CD4-positive, CD25-positive, alpha-beta regulatory T cell (primary cell): Measurements from ENCODE around the gene PML. TPM values are rescaled to one million over a fixed set of nuclear protein-coding genes. Genes with fewer than 3 reads are reported as not detected.

Experiments
- ATAC-seq, 2 donors: fragments of 150-1000 bp; cut with Tn5 transposase; one replicate each; pipeline ENCODE4 v1.10.0; 2021; ENCODE audit warnings: low read depth in 2 of 2, moderate number of reproducible peaks in 2 of 2, moderate library complexity in 1 of 2
- DNase-seq, 3 donors: peaks; one replicate each; pipeline versions ENCODE4 v3.0.0 to v3.0.0-alpha.2; 2012 to 2022; ENCODE audit warnings: mixed read lengths in 1 of 3
- H3K27ac ChIP-seq: one replicate; pipeline ENCODE4 v1.7.0; 2013; ENCODE audit warnings: mild to moderate bottlenecking, low read length; ENCODE audit not compliant: insufficient read depth, poor library complexity, severe bottlenecking
- H3K27me3 ChIP-seq: one replicate; pipeline ENCODE4 v1.7.0; 2013; ENCODE audit warnings: low read length; ENCODE audit not compliant: control insufficient read depth, insufficient read depth
- H3K36me3 ChIP-seq: one replicate; pipeline ENCODE4 v1.7.0; 2013; ENCODE audit warnings: mild to moderate bottlenecking, low read length, moderate library complexity; ENCODE audit not compliant: control insufficient read depth, insufficient read depth
- H3K4me1 ChIP-seq: 2 replicates; pipeline ENCODE4 v1.7.0; 2013; ENCODE audit warnings: mild to moderate bottlenecking, low read length; ENCODE audit not compliant: insufficient read depth, control insufficient read depth, poor library complexity, severe bottlenecking
- H3K4me3 ChIP-seq: one replicate; pipeline ENCODE4 v1.7.0; 2013; ENCODE audit warnings: low read depth, mild to moderate bottlenecking, low read length, moderate library complexity
- H3K9me3 ChIP-seq, 2 experiments: 1 replicate in 1 of 2; 2 replicates in 1 of 2; pipeline ENCODE4 v1.7.0; 2013; ENCODE audit warnings: low read length in 2 of 2, mild to moderate bottlenecking in 1 of 2, moderate library complexity in 1 of 2; ENCODE audit not compliant: control insufficient read depth in 2 of 2
- H3K27ac Mint-ChIP-seq, 3 donors: one replicate each; pipeline ENCODE4 v1.8.0; 2020 to 2022; ENCODE audit warnings: mild to moderate bottlenecking in 3 of 3, mixed read lengths in 3 of 3, moderate library complexity in 2 of 3
- H3K27me3 Mint-ChIP-seq: one replicate; pipeline ENCODE4 v1.8.0; 2022; ENCODE audit warnings: mild to moderate bottlenecking, mixed read lengths
- H3K36me3 Mint-ChIP-seq: one replicate; pipeline ENCODE4 v1.8.0; 2020; ENCODE audit warnings: mixed read lengths
- H3K4me1 Mint-ChIP-seq, 4 donors: one replicate each; pipeline ENCODE4 v1.8.0; 2020 to 2022; ENCODE audit warnings: mixed read lengths in 4 of 4, mild to moderate bottlenecking in 1 of 4
- H3K4me3 Mint-ChIP-seq, 4 donors: one replicate each; pipeline ENCODE4 v1.8.0; 2020 to 2022; ENCODE audit warnings: mild to moderate bottlenecking in 4 of 4, mixed read lengths in 4 of 4, moderate library complexity in 3 of 4
- H3K9me3 Mint-ChIP-seq, 7 donors: one replicate each; pipeline ENCODE4 v1.8.0; 2020 to 2022; ENCODE audit warnings: mixed read lengths in 7 of 7, mild to moderate bottlenecking in 3 of 7, moderate library complexity in 2 of 7
- polyA plus RNA-seq, 4 donors: library from polyadenylated mRNA; unstranded; fragments of 300-500 nt; fragmentation: Illumina TruSeq; gene quantifications; one replicate each; pipeline ENCODE4 v1.2.3, GENCODE V29; 2021
- total RNA-seq: library from RNA; stranded (reverse); gene quantifications from one replicate; pipeline ENCODE4 v1.2.3, GENCODE V29; 2022

Gene PML
- total and polyA plus RNA-seq, 5 donors from 2014 or later: 13.7 to 57.6 (median 23.2) TPM

- Mint-ChIP-seq H3K4me1 (peaks cover 0 to 40% (median 28%) of the 10 kb centered on the region in 4 donors), H3K27ac (peak overlapping the region in 1 of 3 donors; percentile 69), H3K36me3 (no peaks in the 10 kb centered on the region), H3K27me3 (no peaks in the 10 kb centered on the region), H3K9me3 (no peaks in the 10 kb centered on the region), H3K4me3 (no peak overlapping the region)
- ATAC-seq (no peak), DNase-seq (no peak)
- Histone ChIP-seq H3K27ac (no peak overlapping the region), H3K9me3 (no peaks in the 10 kb centered on the region), H3K27me3 (no peaks in the 10 kb centered on the region), H3K36me3 (no peaks in the 10 kb centered on the region), H3K4me1 (peaks cover 29% of the 10 kb centered on the region), H3K4me3 (no peak overlapping the region)
These were observed 39.2 kb upstream of the PML start for GRCh38 chr15:73955326-73955725.

- no peaks in the 10 kb centered on the region for H3K9me3 Mint-ChIP-seq
- no peaks in the 10 kb centered on the region for H3K36me3 Mint-ChIP-seq
- H3K27ac Mint-ChIP-seq: peak overlapping the region in 1 of 3 donors; percentile 78
- Histone ChIP-seq H3K9me3 (no peaks in the 10 kb centered on the region), H3K27ac (no peak overlapping the region), H3K4me3 (no peak overlapping the region), H3K4me1 (peaks cover 26% of the 10 kb centered on the region), H3K36me3 (no peaks in the 10 kb centered on the region), H3K27me3 (no peaks in the 10 kb centered on the region)
- no peak overlapping the region for H3K4me3 Mint-ChIP-seq
- H3K27me3 Mint-ChIP-seq: no peaks in the 10 kb centered on the region
- no peak for ATAC-seq
- peaks cover 0 to 38% (median 24%) of the 10 kb centered on the region in 4 donors for H3K4me1 Mint-ChIP-seq
- DNase-seq: no peak
These were observed 38.4 kb upstream of the PML start for GRCh38 chr15:73955861-73956742.

GRCh38 chr15:73956743-73957135 is 37.8 kb upstream of the PML start:
- Mint-ChIP-seq H3K4me3 (no peak overlapping the region), H3K27ac (peak overlapping the region in 1 of 3 donors; percentile 78), H3K4me1 (peaks cover 0 to 34% (median 21%) of the 10 kb centered on the region in 4 donors), H3K36me3 (no peaks in the 10 kb centered on the region), H3K9me3 (no peaks in the 10 kb centered on the region), H3K27me3 (no peaks in the 10 kb centered on the region)
- Histone ChIP-seq H3K4me1 (peaks cover 22% of the 10 kb centered on the region), H3K27me3 (no peaks in the 10 kb centered on the region), H3K36me3 (no peaks in the 10 kb centered on the region), H3K9me3 (no peaks in the 10 kb centered on the region), H3K4me3 (no peak overlapping the region), H3K27ac (no peak overlapping the region)
- DNase-seq (no peak), ATAC-seq (no peak)

- Mint-ChIP-seq H3K27ac (peak overlapping the region; percentile 48 to 80 (median 78)), H3K27me3 (no peaks in the 10 kb centered on the region), H3K4me3 (peak overlapping the region in 1 of 4 donors; percentile 4), H3K36me3 (no peaks in the 10 kb centered on the region), H3K4me1 (peaks cover 0 to 34% (median 21%) of the 10 kb centered on the region in 4 donors), H3K9me3 (no peaks in the 10 kb centered on the region)
- DNase-seq (no peak), ATAC-seq (no peak)
- no peaks in the 10 kb centered on the region for H3K9me3 ChIP-seq
- H3K27me3 ChIP-seq: no peaks in the 10 kb centered on the region
- peaks cover 22% of the 10 kb centered on the region for H3K4me1 ChIP-seq
- H3K4me3 ChIP-seq: no peak overlapping the region
- H3K36me3 ChIP-seq: no peaks in the 10 kb centered on the region
- no peak overlapping the region for H3K27ac ChIP-seq
These were observed 37.2 kb upstream of the PML start for GRCh38 chr15:73957276-73957675.

GRCh38 chr15:73957785-73958184 is 36.7 kb upstream of the PML start:
- Histone ChIP-seq H3K36me3 (no peaks in the 10 kb centered on the region), H3K9me3 (no peaks in the 10 kb centered on the region), H3K27me3 (no peaks in the 10 kb centered on the region), H3K4me1 (peaks cover 22% of the 10 kb centered on the region), H3K4me3 (no peak overlapping the region), H3K27ac (no peak overlapping the region)
- Mint-ChIP-seq H3K4me3 (no peak overlapping the region), H3K9me3 (no peaks in the 10 kb centered on the region), H3K4me1 (peaks cover 0 to 37% (median 21%) of the 10 kb centered on the region in 4 donors), H3K36me3 (no peaks in the 10 kb centered on the region), H3K27me3 (no peaks in the 10 kb centered on the region), H3K27ac (peak overlapping the region in 2 of 3 donors; percentile 16 to 78)
- DNase-seq (no peak), ATAC-seq (no peak)

- peaks cover 22% of the 10 kb centered on the region for H3K4me1 ChIP-seq
- Mint-ChIP-seq H3K36me3 (no peaks in the 10 kb centered on the region), H3K4me3 (peak overlapping the region; percentile 49 to 78 (median 71)), H3K4me1 (peaks cover 0 to 37% (median 21%) of the 10 kb centered on the region in 4 donors), H3K27me3 (no peaks in the 10 kb centered on the region), H3K27ac (peak overlapping the region; percentile 54 to 91 (median 78)), H3K9me3 (no peaks in the 10 kb centered on the region)
- peak overlapping the region; percentile 28 for H3K4me3 ChIP-seq
- DNase-seq (peak in 2 of 3 donors; percentile 58 to 71), ATAC-seq (peak; percentile 85 to 92)
- no peak overlapping the region for H3K27ac ChIP-seq
- no peaks in the 10 kb centered on the region for H3K9me3 ChIP-seq
- no peaks in the 10 kb centered on the region for H3K36me3 ChIP-seq
- no peaks in the 10 kb centered on the region for H3K27me3 ChIP-seq
These were observed 35.4 kb upstream of the PML start for GRCh38 chr15:73959012-73959581.

GRCh38 chr15:73959801-73960200 is 34.7 kb upstream of the PML start:
- Histone ChIP-seq H3K36me3 (no peaks in the 10 kb centered on the region), H3K27ac (no peak overlapping the region), H3K4me1 (peaks cover 23% of the 10 kb centered on the region), H3K9me3 (no peaks in the 10 kb centered on the region), H3K4me3 (peak overlapping the region; percentile 28), H3K27me3 (no peaks in the 10 kb centered on the region)
- peak overlapping the region in 2 of 4 donors; percentile 64 to 78 for H3K4me3 Mint-ChIP-seq
- H3K27me3 Mint-ChIP-seq: no peaks in the 10 kb centered on the region
- peak overlapping the region in 2 of 3 donors; percentile 51 to 78 for H3K27ac Mint-ChIP-seq
- no peaks in the 10 kb centered on the region for H3K36me3 Mint-ChIP-seq
- DNase-seq: no peak
- no peak for ATAC-seq
- peaks cover 0 to 39% (median 24%) of the 10 kb centered on the region in 4 donors for H3K4me1 Mint-ChIP-seq
- H3K9me3 Mint-ChIP-seq: no peaks in the 10 kb centered on the region
